CD4-positive, alpha-beta T cell treated with Interleukin-12 subunit alpha and Interleukin-12 subunit beta, for 1 hour (primary cell): Measurements from ENCODE around the gene ASPSCR1.
A peak's percentile ranks its signal among the peaks of the same experiment; 100 is the strongest.

Experiments
- DNase-seq: peaks from one replicate; pipeline ENCODE4 v3.0.0-alpha.2; 2020

ASPSCR1 gene

DNA sequence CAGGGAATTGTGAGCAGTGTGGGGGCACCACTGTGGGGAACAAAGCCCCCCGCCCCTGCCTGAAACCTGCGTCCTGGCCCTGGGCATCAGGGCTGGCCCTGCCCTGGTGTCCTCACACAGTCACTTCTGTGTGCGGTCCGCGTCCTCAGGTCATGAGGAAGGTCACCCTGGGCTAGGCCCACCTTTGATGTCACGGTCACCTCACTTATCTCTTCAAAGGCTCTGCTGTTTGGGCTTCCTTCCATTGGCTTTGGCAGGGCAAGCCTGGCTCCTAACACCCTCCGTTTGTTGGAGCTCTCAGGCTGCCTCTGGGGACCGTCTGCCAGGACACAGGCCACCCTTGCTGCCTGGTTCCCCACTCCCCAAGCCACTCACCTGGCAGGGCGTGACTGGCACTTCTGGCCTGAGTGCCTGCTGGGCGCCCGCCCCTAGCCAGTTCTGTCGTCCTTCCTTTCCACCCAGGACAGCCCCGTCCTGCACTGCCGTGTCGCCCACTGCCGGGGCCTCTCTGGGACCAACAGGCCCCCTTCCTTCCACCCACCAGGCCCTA, 36.4 kb downstream of the ASPSCR1 start:
- DNase-seq = no peak

DNA sequence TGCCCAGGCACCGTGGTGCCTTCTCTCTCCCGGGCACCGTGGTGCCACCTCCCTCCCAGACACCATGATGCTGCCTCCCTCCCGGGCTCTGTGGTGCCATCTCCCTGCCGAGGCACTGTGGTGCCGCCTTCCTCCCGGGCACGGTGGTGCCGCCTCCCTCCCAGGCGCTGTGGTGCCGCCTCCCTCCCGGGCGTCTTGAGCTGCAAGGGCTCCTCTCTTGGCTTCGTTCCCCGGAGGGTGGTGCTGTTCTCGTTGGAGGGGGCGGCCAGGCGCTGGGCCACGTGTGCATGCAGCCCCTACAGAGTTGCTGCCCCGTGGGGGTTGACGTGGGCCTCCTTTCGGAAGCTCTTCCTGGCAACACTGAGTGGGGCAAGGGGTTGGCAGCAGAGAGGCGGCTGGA, 37.0 kb downstream of the ASPSCR1 start:
- no peak for DNase-seq

DNA sequence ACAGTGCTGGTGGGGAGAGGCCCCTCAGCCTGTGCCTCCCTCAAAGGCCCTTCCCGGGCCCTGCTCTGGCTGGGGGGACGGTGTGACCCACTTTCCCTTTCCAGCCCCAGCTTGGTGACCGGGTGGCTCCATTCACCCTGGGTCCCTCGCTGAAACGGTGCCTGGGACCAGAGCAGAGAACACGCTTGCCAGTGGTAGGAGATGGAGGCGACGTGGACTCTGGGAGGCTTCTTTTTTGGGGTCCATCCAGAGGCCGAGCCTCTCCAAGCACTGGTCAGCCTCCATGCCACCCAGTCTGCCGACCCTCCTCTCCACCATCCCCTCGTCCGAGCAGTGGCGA, 37.5 kb downstream of the ASPSCR1 start:
- no peak for DNase-seq

DNA sequence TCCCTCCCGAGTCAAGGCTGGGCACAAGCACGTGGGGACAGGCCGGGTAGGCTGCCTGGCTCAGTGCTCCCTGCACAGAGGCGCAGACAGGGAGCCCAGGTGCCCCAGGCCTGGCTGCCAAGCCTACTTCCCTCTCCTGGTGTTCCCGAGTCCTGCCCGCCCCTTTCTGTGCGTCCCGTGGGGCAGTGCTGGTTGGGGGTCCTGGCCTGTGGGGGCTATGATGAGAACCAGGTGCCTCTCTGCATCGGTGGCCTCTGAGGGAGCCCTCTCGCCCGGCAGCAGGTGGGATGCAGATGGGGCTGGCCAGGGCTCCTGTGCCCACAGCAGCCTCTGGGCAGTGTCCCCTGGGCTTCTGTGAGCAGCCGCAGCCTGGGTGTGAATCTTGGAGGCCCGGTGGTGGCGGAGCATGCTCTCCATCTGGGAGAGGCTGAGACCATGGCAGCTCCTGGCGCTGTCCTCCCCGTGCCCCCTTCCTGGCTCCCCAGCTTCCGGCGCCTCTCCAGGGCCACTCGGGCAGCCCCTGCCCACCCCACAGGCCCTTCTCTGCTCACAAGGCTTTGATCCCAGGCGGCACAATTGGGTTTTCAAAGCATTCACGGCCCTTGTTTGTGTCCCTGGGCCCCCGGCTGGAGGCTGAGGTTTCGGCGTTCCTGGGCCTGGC, 38.0 kb downstream of the ASPSCR1 start:
- DNase-seq = no peak

DNA sequence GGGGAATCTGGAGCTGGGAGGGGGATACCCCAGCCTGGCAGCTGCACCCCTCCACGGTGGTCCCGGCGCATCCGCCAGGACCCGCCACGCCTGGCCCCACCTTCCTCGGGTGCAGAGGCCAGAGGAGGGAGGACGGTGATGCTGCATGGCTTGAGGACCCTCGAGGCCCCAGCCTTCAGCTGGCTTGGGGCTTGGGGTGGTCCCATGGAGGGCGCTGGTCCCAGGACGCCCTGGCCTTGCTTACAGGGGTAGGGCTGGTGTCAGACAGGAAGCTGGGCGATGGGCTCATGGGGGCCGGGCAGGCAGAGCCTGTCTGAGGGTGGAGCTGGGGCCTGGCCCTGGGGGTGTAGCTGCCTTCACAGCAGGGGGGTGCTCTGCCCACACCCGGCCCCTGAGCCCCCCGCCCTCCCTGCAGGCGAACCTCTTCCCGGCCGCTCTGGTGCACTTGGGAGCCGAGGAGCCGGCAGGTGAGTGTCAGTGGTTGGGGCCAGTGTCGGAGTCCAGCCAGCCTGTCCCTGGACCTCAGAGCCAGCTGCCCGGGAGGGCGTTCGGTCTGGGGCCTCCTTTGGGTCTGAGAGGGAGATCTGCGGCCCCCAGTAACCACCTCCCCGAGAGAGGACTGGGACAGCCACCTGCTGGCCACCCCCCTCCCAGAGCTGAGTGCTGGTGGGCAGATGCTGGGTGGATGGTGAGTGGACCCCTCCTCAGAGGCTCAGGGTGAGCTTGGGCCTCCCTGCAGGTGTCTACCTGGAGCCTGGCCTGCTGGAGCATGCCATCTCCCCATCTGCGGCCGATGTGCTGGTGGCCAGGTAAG, 38.8 kb downstream of the ASPSCR1 start:
- DNase-seq = no peak

DNA sequence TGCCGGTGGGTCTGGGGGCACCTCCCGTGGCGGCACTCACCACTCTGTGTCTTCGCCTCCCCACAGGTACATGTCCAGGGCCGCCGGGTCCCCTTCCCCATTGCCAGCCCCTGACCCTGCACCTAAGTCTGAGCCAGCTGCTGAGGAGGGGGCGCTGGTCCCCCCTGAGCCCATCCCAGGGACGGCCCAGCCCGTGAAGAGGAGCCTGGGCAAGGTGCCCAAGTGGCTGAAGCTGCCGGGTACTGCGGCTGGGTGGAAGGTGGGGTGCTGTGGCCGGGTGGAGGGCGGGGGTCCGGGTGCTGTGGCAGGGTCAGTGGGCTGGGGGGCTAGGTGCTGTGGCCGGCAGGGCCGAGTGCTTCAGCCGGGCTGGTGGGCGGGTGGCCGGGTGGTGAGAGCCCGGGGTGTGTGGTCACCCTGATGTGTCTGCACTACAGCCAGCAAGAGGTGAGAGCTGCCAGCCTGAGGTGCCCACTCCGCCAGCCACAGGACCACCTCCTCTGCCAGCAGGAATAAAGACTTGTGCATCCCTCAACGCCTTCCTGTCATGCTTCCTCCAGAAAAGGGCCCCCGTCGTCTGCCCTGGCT, 39.5 kb downstream of the ASPSCR1 start:
- no peak for DNase-seq

DNA sequence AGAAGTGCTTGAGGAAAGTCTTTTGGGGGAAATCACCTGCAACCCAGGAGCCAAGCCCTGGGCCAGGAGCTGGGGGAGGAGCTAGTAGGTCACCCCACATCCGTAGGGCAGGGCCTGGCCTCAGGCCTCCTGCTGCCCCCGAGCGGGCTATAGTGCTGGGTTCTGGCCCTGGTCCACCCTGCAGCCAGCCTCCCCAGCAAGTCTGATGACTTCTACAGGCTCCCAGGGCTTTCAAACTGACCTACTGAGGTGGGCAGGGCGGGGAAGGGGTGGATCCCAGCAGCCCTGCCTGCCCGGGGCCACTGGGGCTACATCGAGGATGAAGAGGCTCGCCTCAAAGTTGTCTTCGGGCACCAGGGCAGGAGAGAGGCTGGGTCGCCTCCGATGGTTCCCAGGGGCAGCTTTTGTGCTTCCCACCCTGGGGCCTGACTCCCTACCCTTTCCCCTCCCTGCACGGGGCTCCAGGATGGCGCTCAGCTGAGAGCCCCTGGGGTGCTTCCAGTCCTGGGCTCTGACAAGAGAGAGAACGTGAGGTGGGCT, 40.3 kb downstream of the ASPSCR1 start:
- DNase-seq = no peak

DNA sequence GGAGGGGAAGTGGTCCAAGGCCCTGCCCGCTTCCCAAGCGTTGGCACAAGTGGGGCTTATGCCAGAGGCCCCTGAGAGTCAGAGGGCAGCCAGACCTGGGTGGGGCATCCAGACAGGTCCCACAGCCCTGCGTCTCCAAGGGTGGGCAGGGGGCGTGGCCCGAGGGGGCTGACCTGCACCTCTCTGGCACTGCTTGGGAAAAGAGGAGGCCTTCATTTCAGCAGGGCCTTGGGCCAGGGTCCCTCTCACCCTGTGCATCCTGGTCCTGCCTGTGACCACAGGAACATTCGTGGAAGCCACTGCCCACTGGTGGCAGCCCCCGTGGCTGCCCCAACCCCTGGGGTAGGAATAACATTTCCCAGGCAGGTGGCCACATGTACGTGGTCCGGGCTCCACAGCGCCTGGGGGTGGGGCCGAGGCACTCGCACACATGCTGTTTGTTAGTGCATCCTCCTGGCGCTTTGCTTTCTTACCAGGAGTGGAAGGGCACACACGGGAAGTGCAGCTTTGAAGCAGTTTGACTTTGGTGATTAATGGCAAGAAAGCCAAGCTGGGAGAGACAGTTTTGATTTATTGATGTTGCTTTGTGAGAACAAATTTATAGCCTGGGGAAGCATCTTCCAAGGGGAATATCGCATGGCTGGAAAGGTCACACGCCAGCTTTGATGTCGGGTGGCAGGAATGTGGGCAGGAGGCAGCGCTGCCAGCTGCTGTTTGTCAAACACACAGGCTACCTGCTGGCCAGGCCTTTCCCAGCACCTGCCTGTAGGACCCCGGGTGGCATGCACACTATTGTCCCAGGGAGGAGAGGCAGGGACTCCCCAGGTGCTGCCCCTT, 40.9 kb downstream of the ASPSCR1 start:
- DNase-seq = no peak

DNA sequence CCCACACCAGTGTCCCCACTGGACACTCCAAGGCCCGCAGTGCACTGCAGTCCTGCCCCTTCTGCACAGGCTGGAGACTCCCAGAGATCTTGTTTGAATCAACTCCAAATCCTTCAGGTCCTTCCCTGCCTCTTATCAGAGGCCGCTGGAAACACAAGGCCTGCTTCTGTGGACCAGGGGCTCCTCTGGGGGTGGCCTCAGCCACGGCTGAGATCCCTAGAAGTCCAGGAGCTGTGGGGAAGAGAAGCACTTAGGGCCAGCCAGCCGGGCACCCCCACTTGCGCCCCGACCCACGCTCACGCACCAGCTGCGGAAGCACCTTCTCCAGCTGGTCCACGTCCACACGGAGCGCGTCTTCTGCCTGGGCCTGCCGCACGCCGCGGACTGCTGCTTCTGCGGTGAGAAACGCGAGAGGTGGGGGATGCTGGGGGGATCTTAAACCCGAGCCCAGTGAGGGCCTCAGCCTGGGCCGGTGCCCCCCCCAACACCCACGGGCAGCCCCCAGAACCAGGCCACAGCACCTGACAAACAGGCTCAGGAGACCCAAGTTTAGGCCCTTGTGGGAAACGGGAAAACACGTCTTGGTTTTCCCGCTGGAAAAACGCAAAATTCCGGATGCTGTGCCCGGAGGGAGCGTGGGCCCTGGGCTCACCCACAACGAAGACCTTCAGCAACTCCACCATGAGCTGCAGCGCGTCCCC, 41.7 kb downstream of the ASPSCR1 start:
- no peak for DNase-seq

DNA sequence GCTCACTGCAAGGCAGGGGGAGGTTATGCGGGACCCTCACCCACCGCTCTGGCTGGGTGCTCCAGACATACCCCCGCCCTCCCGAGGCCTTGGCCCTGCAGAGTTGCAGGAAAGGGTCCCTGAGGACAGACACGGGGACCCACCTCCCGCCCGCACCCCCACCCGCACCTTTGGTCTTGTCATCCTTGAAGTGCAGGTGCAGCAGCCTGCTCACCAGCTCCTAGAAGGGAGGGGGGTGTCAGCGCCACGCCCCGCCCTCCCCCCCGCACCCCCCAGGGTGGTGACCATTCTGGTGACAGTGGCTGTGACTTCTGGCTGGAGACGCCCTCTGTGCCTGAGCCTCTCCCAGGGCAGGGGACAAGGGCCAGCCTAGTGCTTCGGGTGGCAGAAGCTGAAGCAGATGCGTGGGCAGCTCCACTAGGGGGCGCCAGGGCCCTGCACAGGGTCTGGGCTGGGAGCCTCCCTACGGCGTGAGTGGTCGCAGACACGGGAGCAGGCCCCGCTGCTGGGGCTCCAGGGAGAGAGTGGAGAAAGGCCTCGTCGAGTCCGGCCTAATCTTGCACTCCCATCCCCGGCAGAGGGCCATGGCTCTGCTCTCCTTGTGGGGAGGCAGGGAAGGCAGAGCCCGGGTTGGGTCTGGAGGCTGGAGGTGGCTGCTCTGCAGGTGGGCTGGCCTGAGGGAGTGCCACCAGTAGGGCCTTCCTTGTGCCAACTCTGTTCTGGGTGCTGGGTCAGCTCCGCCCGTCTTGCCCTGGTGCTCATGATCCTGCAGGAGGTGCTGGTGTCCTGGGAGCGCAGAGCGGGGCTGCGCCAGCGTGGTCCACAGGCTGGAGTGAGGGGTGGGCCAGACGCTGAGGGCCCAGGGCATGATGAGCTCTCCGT, 42.5 kb downstream of the ASPSCR1 start:
- peak; percentile 64 for DNase-seq

DNA sequence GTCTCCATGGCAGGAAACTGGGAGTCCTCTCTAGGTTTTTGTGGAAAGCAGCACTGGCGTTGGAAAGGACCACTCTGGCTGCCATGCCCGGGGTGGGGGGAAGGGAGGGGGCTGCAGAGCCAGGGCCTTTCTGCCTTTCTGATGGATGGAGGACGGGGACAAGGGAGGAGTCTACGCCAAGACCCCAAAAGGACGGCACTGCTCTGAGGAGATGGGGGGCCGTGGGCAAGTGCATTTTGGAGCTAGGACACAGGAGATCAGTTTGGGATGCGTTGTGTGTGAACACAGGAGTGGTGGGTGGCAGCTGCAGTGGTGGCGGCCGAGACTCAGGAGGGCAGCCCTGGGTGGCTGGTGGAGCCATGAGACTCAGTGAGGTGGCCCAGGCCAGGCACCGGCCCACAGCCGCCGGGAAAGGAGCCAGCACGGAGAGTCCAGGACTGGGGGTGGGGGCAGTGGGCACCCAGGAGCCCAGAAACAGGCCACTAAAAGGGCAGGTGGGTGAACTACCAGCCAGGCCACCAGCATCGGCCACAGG, 43.2 kb downstream of the ASPSCR1 start:
- no peak for DNase-seq

DNA sequence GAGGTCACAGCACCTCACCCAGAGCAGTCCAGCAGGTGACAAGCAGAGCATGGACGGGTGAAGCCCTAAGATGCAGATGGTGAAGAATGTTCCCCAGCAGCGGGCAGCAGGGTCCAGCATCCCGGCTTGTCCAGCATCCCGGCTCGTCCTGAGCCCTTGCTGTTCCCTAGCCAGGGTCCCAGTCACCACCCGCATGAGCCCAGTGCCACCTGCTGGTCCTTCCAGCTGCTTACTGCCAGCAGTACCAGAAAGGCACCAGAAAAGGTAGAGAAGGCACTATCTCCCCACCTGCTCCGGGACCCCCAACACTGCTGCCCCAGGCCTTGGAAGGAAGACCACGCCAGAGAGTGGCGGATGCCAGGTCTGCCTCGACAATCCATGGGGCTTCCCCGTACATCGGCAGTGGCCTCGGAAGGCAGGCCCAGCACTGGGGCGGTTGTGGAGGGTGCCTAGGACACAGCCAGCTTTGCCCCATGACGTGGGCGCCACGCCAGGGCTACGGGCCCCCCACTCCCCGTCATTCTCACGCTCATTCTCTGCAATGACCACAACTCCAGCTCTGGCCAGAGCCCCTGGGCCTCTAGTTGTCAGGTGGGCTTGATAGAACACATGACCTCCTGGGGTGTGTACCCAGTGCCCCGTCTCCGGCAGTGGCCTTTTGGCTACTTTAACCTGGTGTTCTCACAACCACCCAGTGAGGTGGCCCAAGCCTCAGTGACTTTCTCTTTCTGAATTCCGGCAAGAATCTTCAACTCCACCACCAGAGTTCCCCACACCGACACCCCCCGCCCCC, 43.9 kb downstream of the ASPSCR1 start:
- DNase-seq = peak; percentile 61

DNA sequence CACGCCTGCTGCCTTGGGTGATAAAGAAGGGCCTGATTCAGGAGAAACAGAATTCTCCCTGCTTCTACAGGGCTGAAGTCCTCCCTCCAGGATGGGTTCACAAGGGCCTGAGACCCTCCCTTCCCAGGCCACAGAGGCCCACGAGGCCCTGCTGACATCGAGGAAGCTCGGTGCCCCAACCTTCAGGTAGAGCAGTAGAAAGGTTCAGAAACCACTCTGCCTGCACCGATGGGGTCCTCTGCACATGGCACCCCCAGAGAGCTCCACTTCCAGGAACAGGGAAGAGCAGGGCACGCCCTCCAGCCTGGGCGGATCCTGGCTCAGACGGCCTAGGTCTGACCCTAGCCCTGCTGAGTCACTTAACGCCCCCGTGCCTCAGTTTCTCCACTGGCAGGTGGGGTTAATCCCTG, 44.5 kb downstream of the ASPSCR1 start:
- no peak for DNase-seq

DNA sequence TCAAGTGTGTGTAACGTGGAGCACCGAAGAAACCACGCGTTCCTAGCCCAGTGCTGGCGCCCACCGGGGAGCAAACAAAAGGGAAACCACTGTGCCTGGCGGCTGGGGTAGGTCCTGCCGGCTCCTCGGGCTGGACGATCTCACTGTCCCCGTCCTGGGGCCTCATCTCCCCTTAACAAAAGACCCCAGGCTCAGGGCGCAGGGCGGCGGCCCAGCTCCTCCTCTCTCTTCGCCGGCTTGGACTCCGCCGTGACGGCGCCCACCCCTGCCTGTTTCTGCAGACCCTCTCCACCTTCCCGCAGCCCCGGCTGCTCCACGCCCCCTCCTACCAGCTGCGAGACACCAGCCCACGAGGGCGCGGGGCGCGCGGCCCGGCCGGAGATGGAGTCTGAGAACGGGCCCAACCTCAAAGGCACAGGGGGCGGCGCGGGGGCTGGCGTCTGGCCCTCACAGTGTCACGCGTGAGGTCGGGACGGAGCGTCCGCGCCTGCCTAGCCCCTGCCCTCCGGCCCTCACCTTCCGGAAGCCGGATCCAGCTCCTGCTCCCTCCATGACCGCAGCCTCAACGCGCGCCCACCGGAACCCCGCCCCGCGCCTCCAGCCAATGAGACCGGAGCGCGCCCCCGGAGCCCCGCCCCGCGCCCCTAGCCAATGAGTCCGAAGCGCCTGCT, 45.0 kb downstream of the ASPSCR1 start, which contains the start of gene CENPX:
Gene CENPX, minus strand, starts transcription at position 569 of the 671 bp plus-strand sequence. Its CDS starts 17 bp downstream, at position 552.
- DNase-seq = no peak

DNA sequence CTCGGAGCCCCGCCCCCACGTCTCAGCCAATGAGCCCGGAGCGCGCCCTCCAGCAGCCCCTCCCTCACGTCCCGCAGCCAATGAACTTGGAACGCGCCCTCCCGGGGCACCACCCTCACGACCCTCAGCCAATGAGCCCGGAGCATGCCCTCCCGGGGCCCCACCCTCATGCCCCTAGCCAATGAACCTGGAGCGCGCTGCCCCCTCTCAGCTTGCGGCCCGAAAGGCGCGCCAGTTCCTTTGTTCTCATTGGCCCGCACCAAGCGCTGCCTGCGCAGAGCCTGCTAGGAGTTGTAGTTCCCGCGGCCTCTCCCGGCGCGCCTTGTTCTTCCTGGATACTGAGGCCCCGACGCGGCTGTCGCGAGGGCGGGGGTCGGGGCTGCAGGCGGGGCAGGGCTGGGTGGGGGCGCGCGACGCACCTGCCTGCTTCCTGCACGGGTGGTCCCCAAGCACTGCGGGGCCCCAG, 45.6 kb downstream of the ASPSCR1 start, which contains the start of gene LRRC45:
Gene LRRC45, plus strand, starts transcription at position 325 of the 466 bp plus-strand sequence. CDS start 339 bp downstream, outside the sequence.
- peak; percentile 100 for DNase-seq

DNA sequence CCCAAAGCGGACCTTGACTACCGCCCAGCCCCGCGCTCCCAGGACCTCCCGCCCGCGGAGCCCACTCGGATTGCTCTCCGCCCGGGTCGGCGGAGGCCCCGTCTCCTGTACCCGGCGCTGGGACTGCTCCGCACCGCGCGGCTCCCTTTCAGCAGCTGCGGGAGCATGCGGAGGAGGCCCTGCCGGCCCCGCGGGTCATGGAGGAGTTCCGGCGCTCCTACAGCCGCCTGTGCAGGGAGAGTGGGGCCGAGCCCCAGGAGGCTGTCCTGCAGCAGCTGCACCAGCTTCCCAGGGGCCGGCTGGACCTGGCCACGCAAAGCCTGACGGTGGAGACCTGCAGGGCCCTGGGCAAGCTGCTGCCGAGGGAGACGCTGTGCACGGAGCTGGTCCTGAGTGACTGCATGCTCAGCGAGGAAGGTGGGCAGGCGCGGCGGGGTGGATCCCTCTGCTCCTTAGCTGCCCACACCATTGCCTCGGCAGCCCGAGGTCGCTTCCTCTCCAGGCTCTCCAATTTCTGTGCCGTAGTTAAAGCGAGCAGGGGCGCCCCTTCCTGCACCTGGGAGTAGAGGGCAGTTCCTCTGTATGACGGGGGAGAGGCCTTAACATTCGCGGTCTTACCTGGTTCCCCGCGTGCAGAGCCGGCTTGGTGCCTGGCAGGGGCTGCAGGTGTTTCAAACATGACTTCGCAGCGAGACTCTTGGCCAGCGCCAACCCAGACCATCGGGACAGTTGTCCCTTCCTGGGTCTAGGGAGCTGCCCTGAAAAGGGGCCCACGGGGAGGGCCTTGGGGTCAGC, 46.2 kb downstream of the ASPSCR1 start:
- DNase-seq = no peak

DNA sequence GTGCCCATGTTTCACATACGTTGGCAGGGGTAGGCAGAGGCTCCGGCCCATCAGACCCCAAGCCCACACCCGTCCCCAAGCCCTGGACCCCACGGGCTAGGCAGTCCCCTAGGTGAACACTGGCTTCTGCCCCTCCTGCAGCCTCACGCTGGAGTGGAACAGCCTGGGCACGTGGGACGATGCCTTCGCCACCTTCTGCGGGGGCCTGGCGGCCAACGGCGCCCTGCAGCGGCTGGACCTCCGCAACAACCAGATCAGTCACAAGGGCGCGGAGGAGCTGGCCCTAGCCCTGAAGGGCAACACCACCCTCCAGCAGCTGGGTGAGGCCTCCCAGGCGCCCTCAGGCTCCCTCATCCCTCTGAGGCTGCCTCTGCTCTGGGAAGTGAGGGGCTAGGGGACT, 47.4 kb downstream of the ASPSCR1 start:
- no peak for DNase-seq
